HUES6 (cell line): Measurements from ENCODE around the gene DCHS1.
A peak's percentile ranks its signal among the peaks of the same experiment; 100 is the strongest.

ENCODE experiments used
- H3K27ac ChIP-seq: 2 replicates; pipeline ENCODE4 v1.7.0; 2013; ENCODE audit warnings: low read depth, mild to moderate bottlenecking, low read length, inconsistent platforms
- H3K27me3 ChIP-seq: 2 replicates; pipeline ENCODE4 v1.6.1; 2013; ENCODE audit warnings: low read length; ENCODE audit not compliant: control insufficient read depth, insufficient read depth
- H3K36me3 ChIP-seq: 2 replicates; pipeline ENCODE4 v1.6.1; 2013; ENCODE audit warnings: low read length; ENCODE audit not compliant: control insufficient read depth, insufficient read depth
- H3K4me1 ChIP-seq: 2 replicates; pipeline ENCODE4 v1.6.1; 2013; ENCODE audit warnings: low read length; ENCODE audit not compliant: control insufficient read depth, insufficient read depth
- H3K4me3 ChIP-seq: 2 replicates; pipeline ENCODE4 v1.5.1; 2013; ENCODE audit warnings: low read depth, low read length
- H3K9ac ChIP-seq: one replicate; pipeline ENCODE4 v1.6.1; 2013; ENCODE audit warnings: mild to moderate bottlenecking, low read length
- H3K9me3 ChIP-seq: 2 replicates; pipeline ENCODE4 v1.6.1; 2013; ENCODE audit warnings: low read depth, low read length; ENCODE audit not compliant: control insufficient read depth, insufficient read depth

The DCHS1 gene

GRCh38 chr11:6579681-6580080 is 75.9 kb downstream of the DCHS1 start:
- Histone ChIP-seq H3K9me3 (peaks cover 9% of the 10 kb centered on the region; the same call in 1 of the 2 replicates), H3K4me1 (no peaks in the 10 kb centered on the region), H3K9ac (no peak overlapping the region), H3K4me3 (no peak overlapping the region), H3K27ac (no peak overlapping the region), H3K27me3 (no peaks in the 10 kb centered on the region), H3K36me3 (no peaks in the 10 kb centered on the region)

GRCh38 chr11:6578134-6578533 is 77.5 kb downstream of the DCHS1 start:
- no peaks in the 10 kb centered on the region for H3K36me3 ChIP-seq
- no peaks in the 10 kb centered on the region for H3K9me3 ChIP-seq
- no peak overlapping the region for H3K9ac ChIP-seq
- H3K27ac ChIP-seq: no peak overlapping the region
- H3K4me3 ChIP-seq: no peak overlapping the region
- H3K4me1 ChIP-seq: no peaks in the 10 kb centered on the region
- no peaks in the 10 kb centered on the region for H3K27me3 ChIP-seq

GRCh38 chr11:6576471-6577373 is 78.9 kb downstream of the DCHS1 start:
- Histone ChIP-seq H3K9me3 (no peaks in the 10 kb centered on the region), H3K4me1 (no peaks in the 10 kb centered on the region), H3K9ac (no peak overlapping the region), H3K27me3 (no peaks in the 10 kb centered on the region; the same call in 1 of the 2 replicates), H3K36me3 (no peaks in the 10 kb centered on the region), H3K27ac (no peak overlapping the region), H3K4me3 (no peak overlapping the region)

GRCh38 chr11:6574816-6575715 is 80.5 kb downstream of the DCHS1 start:
- Histone ChIP-seq H3K9ac (no peak overlapping the region), H3K27me3 (peaks cover 7% of the 10 kb centered on the region; the same call in 1 of the 2 replicates), H3K27ac (no peak overlapping the region), H3K4me1 (no peaks in the 10 kb centered on the region), H3K36me3 (no peaks in the 10 kb centered on the region), H3K9me3 (no peaks in the 10 kb centered on the region), H3K4me3 (no peak overlapping the region)

DNA sequence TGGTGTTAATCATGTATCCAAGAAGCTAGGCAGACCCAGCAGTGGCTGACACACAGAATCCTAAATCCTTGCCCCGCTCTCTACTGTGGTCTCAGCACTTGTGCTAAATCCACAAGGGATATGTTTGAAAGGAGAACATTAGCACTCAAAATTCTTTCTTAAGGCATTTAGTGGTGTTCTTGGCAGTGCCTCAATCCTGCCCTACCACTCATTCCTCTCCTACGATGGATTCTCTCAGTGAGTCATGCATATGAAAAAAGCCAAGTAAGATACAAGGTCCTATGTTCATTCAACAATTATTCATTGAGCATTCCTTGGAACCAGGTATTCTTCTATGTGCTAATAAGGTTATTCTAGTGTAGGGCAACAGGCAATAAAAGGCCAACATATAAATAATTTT is 83.4 kb downstream of the DCHS1 start:
- Histone ChIP-seq H3K27ac (no peak overlapping the region), H3K9ac (no peak overlapping the region), H3K4me1 (peaks cover 5% of the 10 kb centered on the region), H3K9me3 (no peaks in the 10 kb centered on the region), H3K27me3 (peaks cover 7% of the 10 kb centered on the region; the same call in 1 of the 2 replicates), H3K4me3 (no peak overlapping the region), H3K36me3 (no peaks in the 10 kb centered on the region)

DNA sequence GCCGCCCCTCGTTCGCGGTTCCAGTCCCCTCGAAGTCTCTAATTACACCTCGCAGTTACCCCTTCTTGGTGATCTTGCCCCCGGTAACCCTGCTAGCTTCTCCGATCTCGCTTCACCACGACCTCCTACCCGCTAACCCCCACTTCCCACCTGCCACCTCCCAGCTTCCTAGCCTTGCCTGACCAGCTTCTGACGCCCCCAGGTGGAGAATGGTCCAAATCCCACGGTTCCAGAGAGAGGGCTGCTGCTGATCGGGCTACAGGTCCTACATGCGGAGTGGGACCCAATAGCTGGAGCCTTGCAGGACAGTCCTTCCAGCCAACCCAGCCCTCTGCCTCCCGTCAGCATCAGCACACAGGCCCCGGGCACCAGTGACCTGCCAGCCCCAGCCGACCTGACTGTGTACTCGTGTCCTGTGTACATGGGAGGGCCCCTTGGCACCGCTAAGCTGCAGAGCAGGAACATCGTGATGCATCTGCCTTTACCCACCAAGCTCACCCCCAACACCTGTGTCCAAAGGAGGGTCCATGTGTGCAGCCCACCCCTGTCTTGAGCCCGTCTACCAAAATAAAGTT is 84.1 kb downstream of the DCHS1 start:
- no peak overlapping the region for H3K9ac ChIP-seq

More for the DNA sequence above, 84.1 kb downstream of the DCHS1 start:
- Histone ChIP-seq H3K27me3 (peaks cover 7% of the 10 kb centered on the region; the same call in 1 of the 2 replicates), H3K4me1 (peaks cover 5% of the 10 kb centered on the region), H3K9me3 (no peaks in the 10 kb centered on the region), H3K36me3 (no peaks in the 10 kb centered on the region), H3K27ac (no peak overlapping the region), H3K4me3 (peak overlapping the region; percentile 34; the same call in 1 of the 2 replicates)
